ENCODE data around the gene CHST5. TPM values are rescaled to one million over a fixed set of nuclear protein-coding genes. Genes with fewer than 3 reads are reported as not detected.

CHST5 gene
- total and polyA plus RNA-seq, 2 donors (not counting 1 experiment from before 2014, with no cell fraction given) = 0.99 TPM; not detected in 1

- DNase-seq = peak; percentile 96
- CTCF ChIA-PET = interaction anchor here (1.0 to 1.9 kb wide), 4 partner anchors 9 to 67 kb away, joined by 3 to 9 read pairs (median 4); partner anchors contain the start of genes ADAT1 and GABARAPL2
- Histone ChIP-seq H3K27me3 (replicated peaks in 1 of 4; ENCODE audit: control extremely low read depth in 1 of 4, control insufficient read depth in 3 of 4, insufficient read depth in 4 of 4, low read length in 3 of 4) (peaks cover 0 to 8% (median 0%) of the 10 kb centered on the region in 4 experiments), H4K20me1 (ENCODE audit: control insufficient read depth, insufficient read depth, low read length, poor library complexity, severe bottlenecking) (no peaks in the 10 kb centered on the region), H3K27ac (ENCODE audit: low read length in 2 of 2) (peak within 1 kb of the TSS; percentile 9 to 76), H3K79me2 (ENCODE audit: control insufficient read depth, insufficient read depth, low read length) (no peaks in the 10 kb centered on the region), H3K9ac (ENCODE audit: low read length) (peak within 1 kb of the TSS; percentile 77), H3K4me1 (ENCODE audit: control insufficient read depth in 2 of 2, insufficient read depth in 2 of 2, low read length in 2 of 2) (peaks cover 9 to 16% of the 10 kb centered on the region in 2 donors), H3K4me2 (replicated peaks; ENCODE audit: low read depth, low read length, poor library complexity, severe bottlenecking) (peak within 1 kb of the TSS; percentile 98), H3K36me3 (replicated peaks in 1 of 2; ENCODE audit: control extremely low read depth in 1 of 2, control insufficient read depth in 1 of 2, extremely low read depth in 1 of 2, insufficient read depth in 2 of 2, low read length in 1 of 2) (no peaks in the 10 kb centered on the region), H3K4me3 (ENCODE audit: control extremely low read depth in 1 of 5, extremely low read depth in 1 of 5, insufficient read depth in 1 of 5, low read depth in 2 of 5, low read length in 4 of 5) (peak within 1 kb of the TSS; percentile 34 to 78 (median 71)), H2AFZ (ENCODE audit: insufficient read depth, low read depth, low read length, poor library complexity, severe bottlenecking) (peak within 1 kb of the TSS; percentile 91), H3K9me3 (ENCODE audit: control extremely low read depth in 1 of 3, control insufficient read depth in 2 of 3, insufficient read depth in 1 of 3, low read length in 2 of 3) (no peaks in the 10 kb centered on the region)
- peak within 1 kb of the TSS; percentile 97 for H3K4me3 Mint-ChIP-seq
- intact Hi-C loops (cut with micrococcal nuclease) = loop anchor here (1.0 to 2.0 kb wide), 8 partner anchors 9 to 205 kb away; partner anchors contain the start of genes ADAT1, CFDP1 and TMEM170A
- ATAC-seq (ENCODE audit: low read depth) = peak; percentile 93
- peak within 1 kb of the TSS; percentile 88 for H3K27ac Mint-ChIP-seq
- H3K4me1 Mint-ChIP-seq = peaks cover 10% of the 10 kb centered on the region
- no peaks in the 10 kb centered on the region for H3K9me3 Mint-ChIP-seq (ENCODE audit: insufficient read depth)
- TF ChIP-seq CTCF (IDR thresholded peaks at IDR 0.05) (peak; percentile 17), EZH2 (IDR thresholded peaks at IDR 0.05; ENCODE audit: borderline replicate concordance, insufficient read depth, low read depth, low read length, poor library complexity, severe bottlenecking) (no peak)
- under 1% methylated on average over 75 of the region's 75 CpGs for WGBS (ENCODE audit: insufficient coverage)
- H3K27me3 Mint-ChIP-seq = no peaks in the 10 kb centered on the region
- POLR2A ChIA-PET = interaction anchor here (1.0 to 2.2 kb wide), 4 partner anchors 9 to 91 kb away, joined by 4 to 16 read pairs (median 5); partner anchors contain the start of genes ADAT1, GABARAPL2, KARS1 and TERF2IP
These were observed 20.0 kb upstream of the CHST5 start, which contains the start of gene TMEM231 for GRCh38 chr16:75555707-75556430. Gene TMEM231 (minus strand): TSS chr16:75556252. CDS start chr16:75556209, 43 bp downstream.

All from B cell (primary cell).